Measurements from ENCODE around the gene MRPS7.
"Not testable (repeated sequence)": the region's sequence is repeated elsewhere in the genome, so short reads cannot be mapped to it uniquely, and the experiment has no call there.

Gene MRPS7

DNA sequence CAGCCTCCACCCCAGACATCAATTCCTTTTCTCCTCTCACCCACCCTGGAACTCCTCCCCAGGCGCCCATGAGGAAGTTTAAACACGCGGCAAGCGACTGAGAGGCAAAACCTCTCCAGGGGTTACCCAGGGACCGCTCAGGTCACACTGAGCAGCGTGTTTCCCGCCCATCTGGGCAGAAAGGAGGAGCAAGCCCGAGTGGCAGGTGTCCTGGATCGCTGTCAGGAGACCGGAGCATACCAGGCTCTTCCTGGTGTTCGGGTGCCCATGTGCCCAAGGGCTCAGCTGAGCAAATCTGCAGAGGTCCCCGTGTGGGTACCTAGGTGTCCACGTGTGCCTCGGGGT is 27.1 kb downstream of the MRPS7 start:
- Histone ChIP-seq H3K9ac (ENCODE audit: low read depth, low read length, poor library complexity) (peak overlapping the region; percentile 92), H3K4ac (ENCODE audit: low read length) (no peak overlapping the region), H2BK15ac (ENCODE audit: low read length) (no peak overlapping the region), H4K91ac (ENCODE audit: low read depth, low read length, poor library complexity) (no peak overlapping the region), H3K27ac (replicated peaks; ENCODE audit: low read length) (no peak overlapping the region), H3K18ac (ENCODE audit: low read length) (peak overlapping the region; percentile 79), H2AFZ (ENCODE audit: low read length) (peak overlapping the region; percentile 98), H3K27me3 (ENCODE audit: control insufficient read depth in 3 of 3, insufficient read depth in 3 of 3, low read depth in 1 of 3, low read length in 3 of 3) (peaks cover 0 to 7% (median 0%) of the 10 kb centered on the region in 3 experiments), H3K23ac (ENCODE audit: low read depth, low read length, poor library complexity) (no peak overlapping the region), H2BK5ac (ENCODE audit: low read length) (no peak overlapping the region), H3K4me3 (ENCODE audit: low read length in 2 of 2) (peak overlapping the region; percentile 88 to 89), H2AK5ac (ENCODE audit: low read depth, low read length) (no peak overlapping the region), H2BK12ac (ENCODE audit: low read length) (no peak overlapping the region), H3K4me2 (ENCODE audit: insufficient read depth, low read length, poor library complexity, severe bottlenecking) (peak overlapping the region; percentile 96), H3K36me3 (replicated peaks in 1 of 2; ENCODE audit: control insufficient read depth in 2 of 2, insufficient read depth in 2 of 2, low read length in 2 of 2) (peaks cover 5% of the 10 kb centered on the region in 2 donors), H3K14ac (ENCODE audit: low read length) (no peak overlapping the region), H4K8ac (ENCODE audit: low read depth, low read length) (no peak overlapping the region), H2BK120ac (ENCODE audit: low read depth, low read length) (no peak overlapping the region), H3K79me1 (ENCODE audit: low read depth, low read length) (no peaks in the 10 kb centered on the region), H3K9me3 (replicated peaks in 1 of 2; ENCODE audit: control insufficient read depth in 2 of 2, insufficient read depth in 1 of 2, low read depth in 1 of 2, low read length in 2 of 2) (no peaks in the 10 kb centered on the region), H3K4me1 (ENCODE audit: control insufficient read depth in 2 of 2, insufficient read depth in 1 of 2, low read depth in 1 of 2, low read length in 2 of 2) (no peaks in the 10 kb centered on the region)
- no CpG with 5 or more reads among the region's 14 CpGs for WGBS, 2 donors (ENCODE audit: extremely low coverage in 2 of 2, insufficient read length in 2 of 2, insufficient replicate concordance in 1 of 2)
- DNase-seq (ENCODE audit: low spot score) = no peak

DNA sequence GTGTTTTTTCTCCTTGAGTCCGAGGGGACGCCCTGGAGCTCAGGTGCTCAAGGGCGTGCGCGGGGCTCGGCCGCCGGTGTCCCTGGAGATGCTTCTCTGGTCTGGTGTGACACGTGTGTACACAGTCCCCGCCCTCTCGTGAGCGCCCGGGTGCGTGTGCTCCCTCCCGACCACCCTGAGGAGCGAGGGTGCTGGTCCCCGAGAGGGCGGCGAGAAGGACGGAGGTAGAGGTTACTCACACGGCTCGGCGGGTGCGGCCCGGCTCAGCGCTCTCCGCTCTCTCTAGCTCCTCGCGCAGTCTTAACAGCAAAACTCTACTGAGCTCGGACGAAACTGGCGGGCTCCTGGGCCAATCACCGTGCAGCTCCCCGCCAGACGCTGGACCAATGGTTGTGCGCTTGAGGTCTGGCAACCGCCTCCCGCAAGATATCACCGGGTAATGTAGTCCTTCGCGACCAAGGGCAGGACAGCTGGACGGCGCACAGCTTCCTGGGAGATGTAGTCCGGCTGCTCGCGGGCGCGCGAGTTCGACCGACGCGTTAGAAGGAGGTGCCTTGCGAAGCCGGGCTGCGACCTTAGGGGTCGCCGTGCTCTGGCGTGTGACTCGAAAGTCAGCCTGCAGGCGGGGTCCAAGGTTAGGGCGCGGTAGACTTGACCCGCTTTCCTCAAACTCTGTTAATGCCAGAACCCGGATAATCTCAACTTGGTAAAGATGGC is 27.6 kb downstream of the MRPS7 start, which contains the start of gene SLC25A19:
TSS of gene SLC25A19 (minus strand) at position 319 of the 717 bp plus-strand sequence. CDS start 2,669 bp downstream, outside the sequence.
- Histone ChIP-seq H3K4ac (ENCODE audit: low read length) (no peak within 1 kb of the TSS), H2BK15ac (ENCODE audit: low read length) (no peak within 1 kb of the TSS), H3K79me1 (ENCODE audit: low read depth, low read length) (no peaks in the 10 kb centered on the region), H3K27me3 (ENCODE audit: control insufficient read depth in 3 of 3, insufficient read depth in 3 of 3, low read depth in 1 of 3, low read length in 3 of 3) (peaks cover 0 to 7% (median 0%) of the 10 kb centered on the region in 3 experiments), H4K8ac (ENCODE audit: low read depth, low read length) (no peak within 1 kb of the TSS), H2BK5ac (ENCODE audit: low read length) (no peak within 1 kb of the TSS), H2AFZ (ENCODE audit: low read length) (peak within 1 kb of the TSS; percentile 98), H3K9ac (ENCODE audit: low read depth, low read length, poor library complexity) (peak within 1 kb of the TSS; percentile 92), H2BK12ac (ENCODE audit: low read length) (no peak within 1 kb of the TSS), H3K4me2 (ENCODE audit: insufficient read depth, low read length, poor library complexity, severe bottlenecking) (peak within 1 kb of the TSS; percentile 96), H2BK120ac (ENCODE audit: low read depth, low read length) (no peak within 1 kb of the TSS), H3K14ac (ENCODE audit: low read length) (peak within 1 kb of the TSS; percentile 47), H3K9me3 (replicated peaks in 1 of 2; ENCODE audit: control insufficient read depth in 2 of 2, insufficient read depth in 1 of 2, low read depth in 1 of 2, low read length in 2 of 2) (no peaks in the 10 kb centered on the region), H3K36me3 (replicated peaks in 1 of 2; ENCODE audit: control insufficient read depth in 2 of 2, insufficient read depth in 2 of 2, low read length in 2 of 2) (peaks cover 5% of the 10 kb centered on the region in 2 donors), H3K18ac (ENCODE audit: low read length) (peak within 1 kb of the TSS; percentile 79), H2AK5ac (ENCODE audit: low read depth, low read length) (no peak within 1 kb of the TSS), H3K4me3 (ENCODE audit: low read length in 2 of 2) (peak within 1 kb of the TSS; percentile 88 to 89), H4K91ac (ENCODE audit: low read depth, low read length, poor library complexity) (no peak within 1 kb of the TSS), H3K23ac (ENCODE audit: low read depth, low read length, poor library complexity) (peak within 1 kb of the TSS; percentile 16), H3K4me1 (ENCODE audit: control insufficient read depth in 2 of 2, insufficient read depth in 1 of 2, low read depth in 1 of 2, low read length in 2 of 2) (no peaks in the 10 kb centered on the region), H3K27ac (replicated peaks; ENCODE audit: low read length) (no peak within 1 kb of the TSS)
- DNase-seq (ENCODE audit: low spot score) = peak; percentile 97
- WGBS, 2 donors (ENCODE audit: extremely low coverage in 2 of 2, insufficient read length in 2 of 2, insufficient replicate concordance in 1 of 2) = no CpG with 5 or more reads among the region's 65 CpGs

DNA sequence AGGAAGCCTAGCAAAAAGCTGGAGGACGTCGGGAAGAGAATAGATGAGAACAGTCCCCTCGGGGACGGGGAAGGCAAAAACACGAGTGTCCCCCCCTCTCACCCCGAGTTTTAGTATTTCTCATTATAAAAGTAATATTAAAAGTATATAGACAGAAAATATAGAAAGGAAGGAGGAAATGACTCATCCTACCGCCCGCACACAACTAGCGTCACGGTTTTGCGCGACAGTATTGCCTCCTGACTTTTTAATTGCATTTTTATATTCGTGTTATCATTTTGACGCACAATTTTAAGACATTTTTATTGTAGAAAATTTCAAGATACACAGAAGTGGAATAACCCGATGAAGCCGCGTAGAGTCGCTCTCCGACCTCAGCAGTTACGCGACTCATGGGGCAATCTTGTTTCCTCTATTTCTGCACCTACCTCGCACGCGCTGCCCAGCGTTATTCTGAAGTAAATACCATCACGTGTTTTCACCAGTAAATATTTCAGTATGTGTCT is 28.2 kb downstream of the MRPS7 start:
- no CpG with 5 or more reads among the region's 26 CpGs for WGBS, 2 donors (ENCODE audit: extremely low coverage in 2 of 2, insufficient read length in 2 of 2, insufficient replicate concordance in 1 of 2)
- H3K4me3 ChIP-seq (ENCODE audit: low read length in 2 of 2) = peak overlapping the region; percentile 57 to 88
- H3K9me3 ChIP-seq (replicated peaks in 1 of 2; ENCODE audit: control insufficient read depth in 2 of 2, insufficient read depth in 1 of 2, low read depth in 1 of 2, low read length in 2 of 2) = no peaks in the 10 kb centered on the region
- no peak overlapping the region for H3K4ac ChIP-seq (ENCODE audit: low read length)
- no peak overlapping the region for H3K23ac ChIP-seq (ENCODE audit: low read depth, low read length, poor library complexity)
- no peak for DNase-seq (ENCODE audit: low spot score)
- H3K18ac ChIP-seq (ENCODE audit: low read length) = no peak overlapping the region
- no peak overlapping the region for H2BK5ac ChIP-seq (ENCODE audit: low read length)
- H3K27ac ChIP-seq (replicated peaks; ENCODE audit: low read length) = no peak overlapping the region
- no peak overlapping the region for H3K9ac ChIP-seq (ENCODE audit: low read depth, low read length, poor library complexity)
- H3K79me1 ChIP-seq (ENCODE audit: low read depth, low read length) = no peaks in the 10 kb centered on the region
- peaks cover 0 to 7% (median 0%) of the 10 kb centered on the region in 3 experiments for H3K27me3 ChIP-seq (ENCODE audit: control insufficient read depth in 3 of 3, insufficient read depth in 3 of 3, low read depth in 1 of 3, low read length in 3 of 3)
- peak overlapping the region; percentile 70 for H3K4me2 ChIP-seq (ENCODE audit: insufficient read depth, low read length, poor library complexity, severe bottlenecking)
- H3K36me3 ChIP-seq (replicated peaks in 1 of 2; ENCODE audit: control insufficient read depth in 2 of 2, insufficient read depth in 2 of 2, low read length in 2 of 2) = peaks cover 5% of the 10 kb centered on the region in 2 donors
- H3K14ac ChIP-seq (ENCODE audit: low read length) = no peak overlapping the region
- H2BK12ac ChIP-seq (ENCODE audit: low read length) = no peak overlapping the region
- H4K8ac ChIP-seq (ENCODE audit: low read depth, low read length) = no peak overlapping the region
- H2BK120ac ChIP-seq (ENCODE audit: low read depth, low read length) = no peak overlapping the region
- peak overlapping the region; percentile 90 for H2AFZ ChIP-seq (ENCODE audit: low read length)
- no peak overlapping the region for H2BK15ac ChIP-seq (ENCODE audit: low read length)
- H4K91ac ChIP-seq (ENCODE audit: low read depth, low read length, poor library complexity) = no peak overlapping the region
- no peak overlapping the region for H2AK5ac ChIP-seq (ENCODE audit: low read depth, low read length)
- no peaks in the 10 kb centered on the region for H3K4me1 ChIP-seq (ENCODE audit: control insufficient read depth in 2 of 2, insufficient read depth in 1 of 2, low read depth in 1 of 2, low read length in 2 of 2)

DNA sequence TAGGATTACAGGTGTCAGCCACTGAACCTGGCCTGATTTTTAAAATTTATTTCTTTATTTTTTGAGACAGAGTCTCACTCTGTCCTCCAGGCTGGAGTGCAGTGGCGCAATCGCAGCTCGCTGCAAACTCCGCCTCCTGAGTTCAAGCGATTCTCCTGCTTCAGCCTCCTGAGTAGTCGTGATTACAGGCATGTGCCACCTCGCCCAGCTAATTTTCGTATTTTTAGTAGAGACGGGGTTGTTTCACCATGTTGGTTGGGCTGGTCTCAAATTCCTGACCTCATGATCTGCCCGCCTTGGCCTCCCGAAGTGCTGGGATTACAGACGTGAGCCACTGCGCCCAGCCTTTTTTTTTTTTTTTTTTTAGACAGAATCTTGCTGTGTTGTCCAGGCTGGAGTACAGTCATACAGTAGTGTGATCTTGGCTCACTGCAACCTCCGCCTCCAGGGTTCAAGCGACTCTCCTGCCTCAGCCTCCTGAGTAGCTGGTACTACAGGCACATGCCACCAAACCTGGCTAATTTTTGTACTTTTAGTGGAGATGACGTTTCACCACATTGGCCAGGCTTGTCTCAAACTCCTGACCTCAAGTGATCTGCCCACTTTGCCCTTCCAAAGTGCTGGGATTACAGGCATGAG is 31.2 kb downstream of the MRPS7 start:
- H2BK15ac ChIP-seq (ENCODE audit: low read length); H3K27me3 ChIP-seq (ENCODE audit: control insufficient read depth in 3 of 3, insufficient read depth in 3 of 3, low read depth in 1 of 3, low read length in 3 of 3); H3K4ac ChIP-seq (ENCODE audit: low read length); H3K23ac ChIP-seq (ENCODE audit: low read depth, low read length, poor library complexity); H2AFZ ChIP-seq (ENCODE audit: low read length); DNase-seq (ENCODE audit: low spot score); H3K36me3 ChIP-seq (replicated peaks in 1 of 2; ENCODE audit: control insufficient read depth in 2 of 2, insufficient read depth in 2 of 2, low read length in 2 of 2); H3K14ac ChIP-seq (ENCODE audit: low read length); H4K8ac ChIP-seq (ENCODE audit: low read depth, low read length); H3K4me3 ChIP-seq (ENCODE audit: low read length in 2 of 2); H3K27ac ChIP-seq (replicated peaks; ENCODE audit: low read length); H4K91ac ChIP-seq (ENCODE audit: low read depth, low read length, poor library complexity); H3K9me3 ChIP-seq (replicated peaks in 1 of 2; ENCODE audit: control insufficient read depth in 2 of 2, insufficient read depth in 1 of 2, low read depth in 1 of 2, low read length in 2 of 2); H2AK5ac ChIP-seq (ENCODE audit: low read depth, low read length); H3K79me1 ChIP-seq (ENCODE audit: low read depth, low read length); H2BK12ac ChIP-seq (ENCODE audit: low read length); H3K9ac ChIP-seq (ENCODE audit: low read depth, low read length, poor library complexity); H3K4me2 ChIP-seq (ENCODE audit: insufficient read depth, low read length, poor library complexity, severe bottlenecking); H2BK5ac ChIP-seq (ENCODE audit: low read length); H2BK120ac ChIP-seq (ENCODE audit: low read depth, low read length); H3K18ac ChIP-seq (ENCODE audit: low read length); H3K4me1 ChIP-seq (ENCODE audit: control insufficient read depth in 2 of 2, insufficient read depth in 1 of 2, low read depth in 1 of 2, low read length in 2 of 2): not testable (repeated sequence)
- no CpG with 5 or more reads among the region's 16 CpGs for WGBS, 2 donors (ENCODE audit: extremely low coverage in 2 of 2, insufficient read length in 2 of 2, insufficient replicate concordance in 1 of 2)
